HUDEP-2 (cell line): ENCODE data around the gene PRKD2.
"Not testable (repeated sequence)": the region's sequence is repeated elsewhere in the genome, so short reads cannot be mapped to it uniquely, and the experiment has no call there.

Experiments
- DNase-seq, 76 experiments: peaks; one replicate each; lab custom pipeline; 2025; ENCODE audit not compliant: unreplicated experiment in 76 of 76; lab: John Stamatoyannopoulos, UW

Gene PRKD2

GRCh38 chr19:46717034-46717715 is at the start of gene PRKD2:
PRKD2 (minus strand) TSS chr19:46717114; CDS start chr19:46716370, 744 bp downstream.
- DNase-seq = peak in 72 of 76 experiments; percentile 19 to 85 (median 66)

DNA sequence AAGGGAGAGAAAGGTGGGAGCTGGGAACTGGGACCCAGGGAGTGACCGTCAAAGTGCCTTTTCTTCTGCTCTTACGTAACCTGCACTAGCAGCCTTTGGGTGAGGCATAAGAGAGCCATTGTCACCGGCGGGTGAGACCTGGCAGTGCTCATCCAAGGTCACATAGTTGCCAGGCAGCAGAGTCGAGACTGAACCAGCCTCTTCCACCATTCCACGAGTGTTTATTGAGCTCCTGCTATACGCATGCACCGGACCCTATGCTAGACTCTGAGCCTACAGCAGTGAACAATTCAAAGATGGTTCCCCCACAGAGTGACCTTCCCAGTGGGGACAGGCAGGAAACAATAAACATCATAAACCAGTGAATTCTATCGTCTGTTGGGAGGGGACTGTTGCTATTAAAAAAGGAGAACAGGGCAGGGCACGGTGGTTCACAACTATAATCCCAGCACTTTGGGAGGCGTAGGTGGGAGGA is 47.9 kb upstream of the PRKD2 start:
- no peak for DNase-seq

DNA sequence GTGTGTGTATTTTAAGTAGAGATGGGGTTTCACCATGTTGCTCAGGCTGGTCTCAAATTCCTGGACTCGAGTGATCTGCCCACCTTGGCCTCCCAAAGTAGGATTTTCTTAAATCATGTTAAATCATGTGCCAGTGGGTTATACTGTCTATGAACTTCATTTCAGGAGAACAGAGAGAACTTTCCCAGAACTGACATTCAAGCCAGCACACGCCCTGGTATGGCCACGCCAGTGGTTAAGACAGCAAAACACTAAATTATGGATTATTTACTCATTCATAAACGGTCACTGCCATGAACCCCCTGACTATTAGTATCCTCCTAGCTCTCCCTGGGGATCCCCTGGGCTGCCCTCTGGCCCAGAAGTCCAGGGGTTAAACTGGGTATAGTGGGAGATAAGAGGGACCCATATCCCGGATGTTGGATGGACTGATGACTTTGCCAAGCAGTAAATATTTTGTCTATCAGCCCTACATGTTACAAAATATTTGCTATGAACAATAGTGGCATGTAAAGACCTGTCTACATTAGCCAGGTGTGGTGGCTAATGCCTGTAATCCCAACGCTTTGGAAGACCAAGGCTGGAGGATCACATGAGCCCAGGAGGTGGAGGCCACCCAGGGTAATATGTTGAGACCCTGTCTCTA is 45.5 kb upstream of the PRKD2 start:
- no peak for DNase-seq

- DNase-seq = no peak
Observed at GRCh38 chr19:46761418-46761831, 44.5 kb upstream of the PRKD2 start.

DNA sequence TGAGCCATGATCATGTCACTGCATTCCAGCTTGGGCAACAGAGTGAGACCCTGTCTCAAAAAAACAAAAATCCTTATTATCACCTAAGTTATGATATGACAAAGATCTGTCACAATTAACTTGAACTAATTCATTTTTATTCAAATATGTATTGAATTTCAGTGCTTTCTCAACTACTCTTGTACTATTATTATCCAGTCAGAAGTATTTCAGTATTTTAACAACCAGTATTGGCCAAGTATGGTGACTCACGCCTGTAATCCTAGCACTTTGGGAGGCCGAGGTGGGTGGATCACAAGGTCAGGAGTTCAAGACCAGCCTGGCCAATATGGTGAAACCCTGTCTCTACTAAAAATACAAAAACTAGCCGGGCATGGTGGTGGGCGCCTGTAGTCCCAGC is 44.0 kb upstream of the PRKD2 start:
- DNase-seq = not testable (repeated sequence)

DNA sequence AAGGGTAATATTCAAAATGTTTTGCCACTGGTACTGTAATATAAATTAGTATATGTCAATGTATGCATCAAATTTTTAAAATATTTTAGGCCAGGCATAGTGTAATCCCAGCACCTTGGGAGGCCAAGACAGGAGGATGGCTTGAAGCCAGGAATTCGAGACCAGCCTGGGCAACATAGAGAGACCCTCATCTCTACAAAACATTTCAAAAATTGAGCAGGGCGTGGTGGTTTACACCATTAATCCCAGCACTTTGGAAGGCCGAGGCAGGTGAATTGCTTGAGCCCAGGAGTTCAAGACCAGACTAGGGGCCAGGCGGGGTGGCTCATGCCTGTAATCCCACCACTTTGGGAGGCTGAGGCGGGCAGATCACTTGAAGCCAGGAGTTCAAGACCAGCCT is 43.4 kb upstream of the PRKD2 start:
- DNase-seq = no peak

- no peak for DNase-seq
Observed at GRCh38 chr19:46759817-46760333, 43.0 kb upstream of the PRKD2 start.

DNA sequence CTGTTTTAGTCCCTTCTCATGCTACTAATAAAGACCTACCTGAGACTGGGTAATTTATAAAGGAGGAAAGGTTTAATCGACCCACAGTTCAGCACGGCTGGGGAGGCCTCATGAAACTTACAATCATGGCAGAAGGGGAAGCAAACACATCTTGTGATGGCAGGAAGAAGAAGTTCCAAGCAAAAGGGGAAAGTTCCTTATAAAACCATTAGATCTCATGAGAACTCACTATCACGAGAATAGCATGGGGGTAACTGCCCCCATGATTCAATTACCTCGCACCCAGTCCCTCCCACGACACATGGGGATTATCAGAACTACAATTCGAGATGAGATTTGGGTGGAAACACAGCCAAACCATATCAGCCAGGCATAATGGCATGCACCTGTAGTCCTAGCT is 42.3 kb upstream of the PRKD2 start:
- DNase-seq = no peak

DNA sequence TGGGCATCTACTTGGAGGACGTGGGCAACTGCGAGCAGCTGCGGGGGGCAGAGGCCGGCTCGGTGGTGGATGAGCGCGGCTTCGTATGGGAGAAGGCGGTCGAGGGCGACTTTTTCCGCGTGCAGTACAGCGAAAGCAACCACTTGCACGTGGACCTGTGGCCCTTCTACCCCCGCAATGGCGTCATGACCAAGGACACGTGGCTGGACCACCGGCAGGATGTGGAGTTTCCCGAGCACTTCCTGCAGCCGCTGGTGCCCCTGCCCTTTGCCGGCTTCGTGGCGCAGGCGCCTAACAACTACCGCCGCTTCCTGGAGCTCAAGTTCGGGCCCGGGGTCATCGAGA is 39.6 kb upstream of the PRKD2 start:
- no peak for DNase-seq

GRCh38 chr19:46755853-46756543 is 39.1 kb upstream of the PRKD2 start:
- no peak for DNase-seq

DNA sequence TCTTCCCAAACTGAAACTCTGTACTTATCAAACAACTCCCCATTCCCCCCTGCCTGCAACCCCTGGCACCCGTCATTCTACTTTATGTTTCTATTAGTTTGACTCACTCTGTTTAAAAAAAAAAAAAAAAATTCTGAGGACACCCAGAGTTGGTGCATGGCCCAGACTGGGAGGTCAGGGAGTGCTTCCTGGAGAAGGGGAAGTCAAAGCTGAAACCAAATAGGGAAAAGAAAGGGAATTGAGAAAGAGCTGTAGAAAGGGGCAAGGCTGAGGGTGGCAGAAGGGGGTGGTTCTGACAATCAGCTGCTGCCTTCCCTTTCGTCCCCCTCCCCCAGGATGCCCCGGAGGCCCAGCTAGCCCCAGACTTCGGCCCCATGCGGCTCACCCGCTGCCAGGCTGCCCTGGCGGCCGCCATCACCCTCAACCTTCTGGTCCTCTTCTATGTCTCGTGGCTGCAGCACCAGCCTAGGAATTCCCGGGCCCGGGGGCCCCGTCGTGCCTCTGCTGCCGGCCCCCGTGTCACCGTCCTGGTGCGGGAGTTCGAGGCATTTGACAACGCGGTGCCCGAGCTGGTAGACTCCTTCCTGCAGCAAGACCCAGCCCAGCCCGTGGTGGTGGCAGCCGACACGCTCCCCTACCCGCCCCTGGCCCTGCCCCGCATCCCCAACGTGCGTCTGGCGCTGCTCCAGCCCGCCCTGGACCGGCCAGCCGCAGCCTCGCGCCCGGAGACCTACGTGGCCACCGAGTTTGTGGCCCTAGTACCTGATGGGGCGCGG is 38.4 kb upstream of the PRKD2 start:
- no peak for DNase-seq

DNA sequence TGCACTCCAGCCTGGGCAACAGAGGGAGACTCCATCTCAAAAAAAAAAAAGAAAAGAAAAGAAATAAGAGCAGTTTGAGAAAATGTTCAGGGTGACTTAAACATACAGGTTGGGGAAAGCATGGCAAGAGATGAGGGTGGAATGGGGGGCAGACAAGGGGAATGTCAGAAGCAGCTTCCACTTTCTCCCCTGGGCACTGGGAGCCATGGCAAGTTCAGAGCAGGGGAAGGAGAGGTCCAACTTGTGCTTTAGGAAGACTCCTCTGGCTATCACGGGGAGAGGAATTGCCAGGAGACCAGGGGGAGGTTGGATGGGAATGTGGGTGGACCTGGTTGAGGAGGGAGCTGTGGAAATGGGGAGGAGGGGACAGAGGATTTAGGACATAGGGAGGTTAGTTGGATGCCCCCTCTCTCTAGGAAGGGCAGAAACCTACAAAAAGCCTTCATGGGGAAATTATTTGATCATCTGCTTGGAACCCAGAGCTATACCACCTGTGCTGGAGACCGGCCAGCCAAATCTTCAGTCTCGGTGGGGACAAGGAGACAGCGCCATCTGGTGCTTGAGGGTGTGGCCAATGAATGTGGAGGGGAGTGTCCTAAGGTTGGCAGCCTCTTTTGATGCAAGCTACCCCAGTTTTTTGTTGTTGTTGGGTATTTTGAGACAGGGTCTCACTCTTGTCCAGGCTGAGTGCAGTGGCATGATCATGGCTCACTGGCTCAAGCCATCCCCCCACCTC is 36.7 kb upstream of the PRKD2 start:
- DNase-seq = peak in 60 of 76 experiments; percentile 7 to 76 (median 54)

GRCh38 chr19:46748325-46749109 is 31.6 kb upstream of the PRKD2 start:
- DNase-seq = peak in 62 of 76 experiments; percentile 6 to 88 (median 62)

GRCh38 chr19:46746281-46747057 is 29.6 kb upstream of the PRKD2 start, which contains the start of gene STRN4:
STRN4 (minus strand) TSS chr19:46746450; CDS start chr19:46746430, 20 bp downstream.
- peak in 43 of 76 experiments; percentile 1 to 66 (median 40) for DNase-seq

- peak in 11 of 76 experiments; percentile 9 to 54 (median 31) for DNase-seq
Observed at GRCh38 chr19:46745521-46746280, 28.8 kb upstream of the PRKD2 start, which contains the start of gene FKRP. FKRP (plus strand) TSS chr19:46746057; CDS start chr19:46755451, 9,394 bp downstream.

- no peak for DNase-seq
Observed at GRCh38 chr19:46745030-46745429, 28.1 kb upstream of the PRKD2 start.

- DNase-seq = no peak
Observed at GRCh38 chr19:46744005-46744691, 27.2 kb upstream of the PRKD2 start.
